NCI-H1436 treated with DMSO at 0.1 percent for 48 hours (cell line): Measurements from ENCODE around the gene CMTM2.
"Not testable (repeated sequence)": the region's sequence is repeated elsewhere in the genome, so short reads cannot be mapped to it uniquely, and the experiment has no call there.

Source experiments
- DNase-seq: peaks from one replicate; lab custom pipeline; 2025; lab: John Stamatoyannopoulos, UW

CMTM2 gene

DNA sequence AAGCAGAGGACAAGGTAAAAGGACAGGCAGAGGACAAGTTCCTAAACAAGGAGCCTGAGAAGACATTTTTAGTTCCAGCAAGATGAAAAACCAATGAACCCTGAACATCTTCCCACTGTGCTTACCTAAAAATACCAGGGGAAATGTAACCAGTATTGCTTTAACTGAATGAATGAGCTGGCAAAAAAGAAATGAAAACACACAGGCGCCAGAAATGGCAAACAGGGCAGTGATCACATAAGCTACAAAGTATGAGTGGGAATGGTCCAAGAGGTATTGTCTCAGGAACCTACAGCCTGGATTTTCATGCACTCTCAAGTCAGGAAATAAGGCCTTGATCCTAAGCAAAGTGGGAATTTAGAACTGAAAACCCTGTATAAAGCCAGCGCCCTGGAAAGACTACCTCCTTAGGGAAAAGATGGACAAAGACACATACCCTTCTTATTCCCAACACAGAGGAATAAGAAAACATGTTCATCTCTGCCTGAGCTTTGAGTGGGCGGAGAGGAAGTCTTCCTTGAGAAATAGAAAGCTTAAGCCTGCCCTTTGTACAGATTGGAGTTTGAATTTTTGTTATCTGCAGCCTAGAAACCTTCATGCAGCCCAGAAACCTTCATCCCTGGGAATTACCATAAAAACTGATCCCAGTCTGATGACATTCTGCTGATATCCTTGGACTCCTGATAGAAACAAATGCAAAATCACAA is 2.1 kb downstream of the CMTM2 start:
- no peak for DNase-seq

DNA sequence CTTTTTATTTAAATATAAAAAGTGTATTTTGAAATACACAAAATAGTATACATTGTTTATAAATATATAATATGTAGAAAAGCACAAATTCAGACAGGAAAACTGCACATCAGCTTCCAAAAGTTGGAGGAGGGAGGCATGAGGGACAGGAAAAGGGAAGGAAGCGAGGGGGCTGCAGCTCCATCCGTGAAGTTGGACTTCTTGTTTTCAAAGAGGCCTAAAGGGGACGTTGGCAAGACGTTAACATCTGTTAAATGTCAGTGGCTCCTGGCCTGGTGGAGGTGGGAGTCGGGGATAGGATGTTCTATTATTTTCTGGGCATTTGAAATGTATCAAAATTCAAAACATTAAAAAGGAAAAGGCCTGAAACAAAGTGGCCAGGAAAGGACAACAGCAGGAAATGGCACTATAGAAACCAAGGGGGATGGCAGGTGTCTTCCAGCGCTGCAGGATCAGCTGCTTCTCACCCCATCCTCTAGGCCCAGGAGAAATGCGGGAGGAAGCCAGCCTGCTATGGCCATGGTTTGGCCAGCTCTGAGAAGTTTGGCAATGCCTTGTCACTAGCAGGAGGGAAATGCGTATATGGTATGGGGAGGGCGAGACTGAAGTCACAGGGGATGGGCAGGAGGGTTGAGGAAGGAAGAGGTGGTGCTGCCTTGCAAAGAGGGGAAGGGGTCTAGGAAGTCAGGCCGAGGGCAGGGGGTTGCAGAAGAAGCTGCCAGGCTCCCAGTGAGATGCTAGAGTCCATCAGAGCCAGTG is 6.4 kb downstream of the CMTM2 start:
- DNase-seq: no peak

DNA sequence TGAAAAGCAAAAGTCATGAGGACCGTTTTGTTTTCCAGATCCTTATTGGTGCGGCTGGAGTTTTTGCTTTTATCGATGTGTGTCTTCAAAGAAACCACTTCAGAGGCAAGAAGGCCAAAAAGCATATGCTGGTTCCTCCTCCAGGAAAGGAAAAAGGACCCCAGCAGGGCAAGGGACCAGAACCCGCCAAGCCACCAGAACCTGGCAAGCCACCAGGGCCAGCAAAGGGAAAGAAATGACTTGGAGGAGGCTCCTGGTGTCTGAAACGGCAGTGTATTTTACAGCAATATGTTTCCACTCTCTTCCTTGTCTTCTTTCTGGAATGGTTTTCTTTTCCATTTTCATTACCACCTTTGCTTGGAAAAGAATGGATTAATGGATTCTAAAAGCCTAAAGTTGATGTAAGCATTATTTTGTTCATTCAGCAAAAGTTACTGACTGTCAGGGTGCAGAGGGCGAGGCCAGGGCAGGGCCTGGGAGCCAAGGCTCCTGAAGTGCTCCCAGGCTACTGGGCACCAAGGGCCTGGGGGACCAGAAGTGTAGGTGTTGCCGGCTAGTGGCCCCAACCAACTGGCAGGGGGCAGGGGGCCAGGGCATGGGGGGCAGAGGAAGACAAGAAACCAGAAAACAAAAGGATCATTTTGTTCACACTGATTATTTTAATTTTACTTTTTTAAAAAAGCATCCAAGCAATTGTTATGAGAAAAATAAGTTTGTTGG is 8.8 kb downstream of the CMTM2 start:
- DNase-seq: no peak

DNA sequence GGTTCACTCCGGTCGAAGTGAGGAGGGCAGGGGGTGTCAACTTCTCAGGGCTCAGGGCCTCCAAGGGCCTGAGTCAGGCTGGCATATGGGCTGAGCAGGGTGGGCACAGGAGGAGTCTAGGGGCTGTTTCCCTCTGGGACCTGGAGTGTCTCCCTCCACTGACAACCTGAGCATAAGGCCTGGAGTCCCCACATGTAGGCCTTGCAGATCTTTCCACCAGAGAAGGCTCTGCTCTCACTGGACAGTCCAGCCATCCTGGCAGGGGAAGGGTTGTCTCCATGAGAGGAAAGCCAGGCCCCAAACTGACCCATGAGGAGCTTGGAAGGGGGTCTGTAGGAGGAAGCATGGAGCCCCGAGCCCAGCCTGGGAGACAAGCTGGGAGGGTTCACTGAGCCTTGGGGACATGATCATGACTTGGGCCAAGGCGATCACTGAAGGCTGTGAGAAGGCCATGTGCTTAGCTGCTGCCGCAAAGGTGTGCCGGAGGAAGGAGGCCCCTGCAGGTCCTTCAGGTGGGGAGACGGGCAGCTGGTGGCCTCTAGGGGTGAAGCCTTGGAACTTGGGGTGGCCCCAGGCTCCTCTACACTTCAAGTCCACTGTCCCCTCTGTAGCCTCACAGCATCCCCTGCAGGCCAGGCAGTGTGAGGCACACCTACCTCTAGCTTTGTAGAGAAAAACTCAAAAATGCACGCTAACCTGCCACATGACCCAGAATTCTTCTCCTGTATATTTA is 9.9 kb downstream of the CMTM2 start:
- DNase-seq: no peak

DNA sequence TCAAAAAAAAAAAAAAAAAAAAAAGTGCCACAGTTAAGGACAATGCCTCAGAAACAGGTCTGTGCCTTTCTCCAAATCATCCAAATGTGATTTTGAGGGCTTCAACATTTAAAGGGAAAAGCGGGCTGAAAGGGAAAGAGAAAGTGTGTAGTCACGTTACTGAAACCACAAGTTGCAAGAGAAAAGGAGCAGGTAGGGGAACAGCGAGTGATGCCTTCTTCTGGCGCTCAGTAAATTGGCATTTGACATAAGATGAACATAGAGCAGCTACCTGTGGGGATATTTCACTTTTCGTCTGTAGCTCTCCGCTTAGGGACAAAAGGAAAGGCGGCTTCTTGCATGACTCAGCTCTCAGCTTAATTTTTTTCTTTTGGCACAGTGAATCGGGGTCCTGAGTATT is 11.1 kb downstream of the CMTM2 start:
- no peak for DNase-seq

DNA sequence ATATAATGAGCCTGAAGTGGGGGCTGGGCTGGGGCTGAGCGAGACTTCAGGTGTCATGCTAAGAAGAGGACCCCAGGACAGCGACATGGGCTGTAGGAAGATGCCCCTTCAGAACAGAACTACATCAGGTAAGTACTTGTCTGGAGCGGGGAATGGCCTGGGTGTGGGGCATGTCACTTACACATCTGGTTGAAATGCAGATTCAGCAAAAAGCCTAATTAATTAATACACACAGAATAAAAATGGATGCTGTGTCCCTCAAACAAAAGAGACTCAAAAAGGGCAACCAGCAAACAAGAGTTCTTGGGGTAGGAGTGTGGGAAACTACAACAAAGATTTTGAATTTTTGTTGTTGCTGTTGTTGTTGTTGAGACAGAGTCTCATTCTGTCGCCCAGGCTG is 11.8 kb downstream of the CMTM2 start:
- no peak for DNase-seq

DNA sequence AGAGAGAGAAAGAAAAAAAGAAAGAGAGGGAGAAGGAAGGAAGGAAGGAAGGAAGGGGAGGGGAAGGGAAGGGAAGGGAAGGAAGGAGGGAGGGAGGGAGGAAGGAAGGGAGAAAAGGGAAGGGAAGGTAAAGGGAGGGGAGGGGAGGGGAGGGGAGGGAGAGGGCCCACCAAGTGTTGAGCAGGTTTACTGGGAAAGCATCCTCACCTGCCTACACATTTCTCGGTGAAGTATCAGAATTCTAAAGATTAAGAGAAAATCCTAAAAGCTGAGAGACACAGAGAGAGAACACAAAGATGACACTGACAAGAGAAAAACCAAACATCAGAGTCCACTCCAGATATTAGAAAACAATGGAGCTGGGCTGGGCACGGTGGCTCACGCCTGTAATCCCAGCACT is 13.0 kb downstream of the CMTM2 start:
- no peak for DNase-seq

DNA sequence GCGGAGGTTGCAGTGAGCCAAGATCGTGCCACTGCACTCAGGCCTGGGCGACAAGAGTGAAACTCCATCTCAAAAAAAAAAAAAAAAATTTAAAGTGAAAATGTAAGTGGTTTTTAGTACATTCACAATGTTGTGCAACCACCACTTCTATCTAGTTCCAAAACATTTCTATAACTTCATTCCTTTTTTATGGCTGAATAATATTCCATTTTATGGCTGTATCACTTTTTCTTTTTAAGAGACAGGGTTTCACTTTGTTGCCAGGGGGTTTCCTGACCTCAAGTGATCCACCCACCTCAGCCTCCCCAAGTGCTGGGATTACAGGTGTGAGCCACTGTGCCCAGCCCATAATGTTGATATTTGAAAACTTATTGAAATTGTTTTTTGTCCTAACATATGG is 13.6 kb downstream of the CMTM2 start:
- DNase-seq: no peak

DNA sequence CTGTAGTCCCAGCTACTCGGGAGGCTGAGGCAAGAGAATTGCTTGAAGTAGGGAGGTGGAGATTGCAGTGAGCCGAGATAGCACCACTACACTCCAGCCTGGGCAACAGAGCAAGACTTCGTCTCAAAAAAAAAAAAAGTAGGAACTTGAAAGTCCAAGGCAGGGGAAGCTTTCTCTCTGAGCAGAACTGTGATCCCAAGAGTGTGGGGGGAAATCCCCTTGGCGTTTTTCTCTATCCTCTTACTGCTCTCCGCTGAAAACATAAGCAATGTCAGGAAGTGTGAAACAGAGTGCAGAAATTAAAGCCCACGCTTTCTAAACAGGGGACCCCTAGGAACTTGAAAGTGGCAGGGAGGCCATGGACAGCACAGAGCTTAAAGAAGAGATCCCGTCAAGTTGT is 15.5 kb downstream of the CMTM2 start:
- DNase-seq: no peak

DNA sequence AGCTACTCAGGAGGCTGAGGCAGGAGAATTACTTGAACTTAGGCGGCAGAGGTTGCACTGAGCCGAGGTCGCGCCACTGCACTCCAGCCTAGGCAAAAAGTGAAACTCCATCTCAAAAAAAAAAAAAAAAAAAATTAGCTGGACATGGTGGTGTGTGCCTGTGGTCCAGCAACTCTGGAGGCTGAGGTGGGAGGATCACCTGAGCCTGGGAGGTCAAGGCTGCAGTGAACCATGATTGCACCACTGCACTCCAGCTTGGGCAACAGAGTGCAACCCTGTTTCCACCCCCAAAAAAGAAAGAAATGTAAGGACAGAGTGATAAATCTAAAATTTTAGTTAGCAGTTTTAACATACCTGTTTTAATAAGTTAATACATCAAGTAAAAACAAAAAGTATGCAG is 17.3 kb downstream of the CMTM2 start:
- not testable (repeated sequence) for DNase-seq

DNA sequence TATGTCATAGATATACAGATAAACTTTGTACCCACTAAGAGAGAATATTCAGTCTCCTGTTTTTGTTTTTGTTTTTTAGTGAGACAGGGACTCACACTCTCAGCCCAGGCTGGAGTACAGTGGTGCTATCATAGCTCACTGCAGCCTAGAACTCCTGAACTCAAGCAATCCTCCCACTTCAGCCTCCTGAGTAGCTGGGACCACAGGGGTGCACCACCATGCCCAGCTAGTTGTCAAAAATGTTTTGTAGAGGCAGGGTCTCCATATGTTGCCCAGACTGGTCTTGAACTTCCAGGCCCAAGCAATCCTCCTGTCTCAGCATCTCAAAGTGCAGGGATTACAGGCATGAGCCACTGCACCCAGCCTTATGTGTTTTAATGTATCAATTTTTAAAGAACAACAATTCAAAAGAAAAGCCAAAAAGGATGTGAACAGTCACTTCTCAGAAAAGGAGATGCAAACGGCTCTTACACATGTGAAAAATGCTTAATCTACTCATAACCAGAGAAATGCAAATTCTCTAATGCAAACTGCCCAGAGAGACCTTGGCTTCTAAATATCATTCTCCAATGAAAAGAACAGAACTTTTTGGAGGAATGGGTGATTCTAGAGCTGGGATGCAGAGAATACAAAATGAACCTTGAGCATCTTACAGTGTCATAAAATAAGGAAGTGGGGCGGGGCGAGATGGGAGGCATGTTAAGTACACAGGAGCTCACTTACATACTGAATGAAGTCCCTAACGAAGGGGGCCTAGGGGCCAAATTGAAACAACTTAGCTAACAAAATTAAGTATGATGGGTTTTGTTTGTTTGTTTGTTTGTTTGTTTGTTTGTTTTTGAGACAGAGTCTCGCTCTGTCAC is 18.0 kb downstream of the CMTM2 start:
- no peak for DNase-seq

DNA sequence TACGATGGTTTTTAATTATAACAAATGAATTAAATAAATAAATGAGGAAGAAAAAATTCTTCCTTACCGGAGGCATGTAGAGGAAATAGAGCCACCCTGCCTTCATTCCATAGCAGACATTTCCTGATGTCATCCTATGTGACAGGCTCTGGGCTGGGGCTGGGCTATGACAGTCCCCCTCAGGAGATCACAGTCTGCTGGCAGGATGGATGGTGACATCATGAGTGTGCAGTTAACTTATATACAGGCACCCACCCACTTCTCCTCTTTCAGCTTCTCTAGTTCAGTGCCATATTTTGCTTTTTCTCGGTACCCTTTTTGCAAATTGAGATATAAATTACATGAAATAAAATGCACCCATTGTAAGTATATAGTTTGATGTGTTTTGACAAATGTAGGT is 18.8 kb downstream of the CMTM2 start:
- no peak for DNase-seq

DNA sequence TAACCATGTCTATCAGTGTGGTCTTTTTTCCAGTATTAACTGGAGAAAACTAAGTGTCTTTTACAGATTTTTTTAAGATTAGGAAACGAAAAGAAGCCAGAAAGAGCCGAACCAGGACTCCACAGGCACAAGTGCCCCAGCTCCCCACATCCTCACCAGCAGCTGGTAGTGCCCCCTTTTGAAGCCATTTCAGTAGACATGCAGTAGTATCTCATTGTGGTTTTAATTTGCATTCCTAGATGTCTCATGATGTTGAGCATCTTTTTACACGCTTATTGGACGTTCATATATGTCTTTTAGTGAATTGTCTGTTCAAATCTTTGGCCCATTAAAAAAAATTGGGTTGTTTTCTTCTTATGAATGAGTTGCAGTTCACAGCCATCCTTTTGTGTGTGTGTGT is 20.5 kb downstream of the CMTM2 start:
- DNase-seq: no peak

DNA sequence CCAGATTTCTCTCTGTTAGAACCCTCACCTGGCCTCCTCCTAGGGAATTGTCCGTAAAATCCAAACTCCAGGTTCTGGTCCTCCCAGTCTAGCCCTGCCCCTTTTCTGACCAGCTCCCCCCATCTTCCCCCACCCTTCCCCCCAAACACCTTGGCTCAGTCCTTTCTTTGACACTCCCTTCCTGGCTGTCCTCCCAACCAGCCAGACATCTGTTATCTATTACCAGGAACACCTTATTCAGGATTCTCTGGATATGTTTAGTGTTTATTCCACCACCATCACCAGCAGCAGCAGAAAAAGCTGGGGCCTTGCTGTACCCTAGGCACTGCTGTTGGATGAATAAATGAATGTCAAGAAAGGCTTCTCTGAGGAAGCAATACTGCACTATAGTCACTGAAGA is 21.2 kb downstream of the CMTM2 start:
- DNase-seq: no peak

DNA sequence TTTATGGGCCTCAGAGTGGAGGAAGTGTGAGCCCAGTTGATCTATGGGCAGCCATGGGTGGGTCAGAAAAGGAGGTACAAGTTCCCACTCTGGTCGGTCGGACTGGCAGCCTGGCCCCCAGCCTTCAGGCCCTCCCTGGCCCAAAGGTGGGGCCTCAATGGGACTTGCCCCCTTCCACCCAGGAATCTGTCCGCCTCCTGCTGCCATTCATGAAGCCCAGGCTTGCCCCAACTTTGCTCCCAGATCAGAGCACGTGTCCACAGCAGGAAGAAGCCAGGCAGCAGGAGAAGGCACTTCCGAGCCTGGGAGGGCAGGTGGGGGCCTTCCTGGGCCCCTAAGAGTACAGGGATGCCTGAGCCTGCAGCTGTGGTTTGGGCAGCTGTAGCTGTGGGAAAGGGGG is 22.2 kb downstream of the CMTM2 start:
- DNase-seq: no peak

DNA sequence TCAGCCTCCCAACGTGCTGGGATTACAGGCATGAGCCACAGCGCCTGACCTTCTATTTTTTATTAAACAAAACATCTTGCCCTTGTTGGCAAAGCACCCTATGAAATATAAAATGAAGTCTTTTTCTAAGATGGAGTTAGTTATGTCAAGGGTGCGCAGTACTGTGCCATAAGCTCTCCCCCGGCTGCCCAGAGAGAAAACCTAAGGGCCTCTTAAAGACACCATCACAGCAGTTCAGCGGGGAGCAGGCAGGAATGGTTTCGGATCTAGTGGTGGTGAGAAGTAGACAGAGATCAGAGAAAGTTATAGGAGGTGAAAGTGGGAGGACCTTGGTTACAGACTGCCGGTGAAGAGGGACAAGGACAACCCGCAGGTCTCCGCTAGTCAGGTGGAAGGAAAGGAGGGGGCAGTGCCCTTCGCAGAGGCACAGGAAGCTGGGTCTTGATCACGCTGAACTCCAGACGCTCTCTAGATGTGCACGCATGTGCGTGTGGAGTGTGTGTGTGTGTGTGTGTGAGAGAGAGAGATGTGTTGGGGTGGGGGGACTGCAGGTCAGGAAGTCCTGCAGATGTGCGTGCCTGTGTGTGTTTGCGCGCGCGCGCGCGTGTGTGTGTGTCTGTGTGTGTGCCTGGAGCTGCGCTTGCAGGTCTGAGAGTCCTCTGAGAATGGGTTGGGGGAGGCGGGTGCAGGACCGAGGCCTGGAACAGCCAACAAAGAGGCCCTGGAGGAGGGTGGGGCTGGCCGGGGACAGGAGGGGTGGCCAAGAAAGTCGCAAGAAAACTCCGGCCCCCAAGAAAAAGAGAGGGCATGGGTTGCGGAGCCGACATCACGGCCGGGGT is 24.5 kb downstream of the CMTM2 start:
- DNase-seq: peak; percentile 18

DNA sequence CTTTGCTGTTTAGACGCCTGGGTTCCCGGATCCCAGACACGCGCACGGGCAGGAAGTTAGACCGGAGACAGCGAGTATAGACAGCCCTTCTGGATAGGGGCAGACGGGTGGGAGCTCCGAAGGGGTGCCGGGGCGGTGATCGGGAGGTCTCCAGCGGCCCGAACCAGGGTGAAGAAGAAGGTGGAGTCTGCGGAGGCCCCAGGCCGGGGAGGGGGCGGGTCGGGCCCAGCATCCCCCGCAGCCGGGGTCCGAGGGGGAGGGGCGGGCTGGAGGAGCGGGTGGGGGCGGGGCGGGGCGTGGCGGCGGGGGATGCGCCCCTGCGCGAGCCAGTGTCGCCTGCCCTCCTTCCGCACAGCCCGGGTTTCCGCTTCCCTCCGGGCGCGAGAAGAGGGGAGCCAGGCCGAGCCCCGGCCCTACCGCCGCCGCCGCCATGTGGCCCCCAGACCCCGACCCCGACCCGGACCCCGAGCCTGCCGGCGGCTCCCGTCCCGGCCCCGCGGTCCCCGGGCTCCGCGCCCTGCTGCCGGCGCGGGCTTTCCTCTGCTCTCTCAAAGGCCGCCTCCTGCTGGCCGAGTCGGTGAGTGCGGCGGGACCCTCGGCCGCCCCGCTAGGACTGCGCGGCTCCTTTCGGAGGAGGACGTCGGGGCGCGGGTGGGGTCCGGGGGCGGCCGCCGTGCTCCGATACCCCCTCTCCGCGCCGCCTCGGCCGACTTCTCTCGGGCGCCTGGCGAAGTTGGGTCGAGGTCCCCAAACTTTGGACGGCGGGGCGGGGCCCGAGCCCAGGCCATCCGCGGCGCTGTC is 25.3 kb downstream of the CMTM2 start, which contains the start of gene CMTM3:
TSS of gene CMTM3 (plus strand) at position 329 of the 801 bp plus-strand sequence. CDS start at position 431, 102 bp downstream.
- no peak for DNase-seq

DNA sequence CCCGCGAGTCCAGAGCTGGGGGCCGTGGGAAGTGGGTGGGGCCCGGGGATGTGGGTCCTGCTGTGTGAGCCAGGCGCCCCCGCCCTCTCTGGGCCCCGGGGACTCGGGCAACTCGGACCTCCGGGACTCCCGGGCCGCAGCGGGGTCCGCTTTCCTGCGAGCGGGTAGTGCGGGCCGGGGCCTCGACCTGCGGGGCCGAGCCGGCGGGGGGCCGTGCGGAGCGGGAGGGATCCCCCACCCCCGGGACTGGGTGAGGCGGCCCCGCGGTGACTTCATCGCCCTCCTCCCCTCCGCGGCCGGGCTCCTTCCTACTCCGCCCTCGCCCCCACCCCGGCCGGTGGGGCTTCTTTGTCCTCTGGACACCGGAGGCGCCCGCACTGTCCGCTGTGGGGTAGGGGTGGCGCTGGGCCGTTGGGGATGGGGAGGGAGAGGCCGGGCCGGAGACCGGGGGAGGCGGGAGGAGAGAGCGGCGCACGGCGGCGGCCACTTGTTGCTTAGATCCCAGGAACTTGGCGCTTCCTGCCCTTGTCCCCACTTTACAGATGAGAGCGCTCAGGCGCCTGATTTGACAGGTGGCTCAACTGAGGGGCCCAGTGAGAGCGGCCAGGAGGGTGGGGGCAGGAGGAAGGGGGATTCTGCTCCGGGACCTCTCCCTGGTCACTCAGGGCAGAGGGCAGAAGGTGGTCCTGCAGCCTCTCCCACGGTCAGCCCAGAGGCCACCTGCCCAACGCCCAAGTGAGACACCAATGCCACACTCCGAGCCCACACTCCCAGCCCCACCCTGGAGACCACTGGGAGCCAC is 26.1 kb downstream of the CMTM2 start:
- no peak for DNase-seq
